Body of pancreas (tissue), 4 donors: Measurements from ENCODE around the gene PNPLA3.

ENCODE experiments used
- POLR2A ChIP-seq, 3 donors: fragments of 450-650 bp; IDR thresholded peaks; one replicate each; pipeline ENCODE4 v1.6.1; 2016; ENCODE audit warnings: antibody characterized with exemption in 3 of 3, mild to moderate bottlenecking in 2 of 3
- TF ChIP-seq, protein P1 (sequence below), 7 experiments: fragments of 450-650 bp in 4 of 7; fragments of 200-600 bp in 3 of 7; sonication (generic) in 3 of 7; IDR thresholded peaks; one replicate each; pipeline ENCODE4 v1.5.1; 2016 to 2019; ENCODE audit warnings: antibody characterized with exemption in 7 of 7

- no peak for TF ChIP-seq POLR2A (IDR thresholded peaks at IDR 0.05)
- TF ChIP-seq, protein P1, sequence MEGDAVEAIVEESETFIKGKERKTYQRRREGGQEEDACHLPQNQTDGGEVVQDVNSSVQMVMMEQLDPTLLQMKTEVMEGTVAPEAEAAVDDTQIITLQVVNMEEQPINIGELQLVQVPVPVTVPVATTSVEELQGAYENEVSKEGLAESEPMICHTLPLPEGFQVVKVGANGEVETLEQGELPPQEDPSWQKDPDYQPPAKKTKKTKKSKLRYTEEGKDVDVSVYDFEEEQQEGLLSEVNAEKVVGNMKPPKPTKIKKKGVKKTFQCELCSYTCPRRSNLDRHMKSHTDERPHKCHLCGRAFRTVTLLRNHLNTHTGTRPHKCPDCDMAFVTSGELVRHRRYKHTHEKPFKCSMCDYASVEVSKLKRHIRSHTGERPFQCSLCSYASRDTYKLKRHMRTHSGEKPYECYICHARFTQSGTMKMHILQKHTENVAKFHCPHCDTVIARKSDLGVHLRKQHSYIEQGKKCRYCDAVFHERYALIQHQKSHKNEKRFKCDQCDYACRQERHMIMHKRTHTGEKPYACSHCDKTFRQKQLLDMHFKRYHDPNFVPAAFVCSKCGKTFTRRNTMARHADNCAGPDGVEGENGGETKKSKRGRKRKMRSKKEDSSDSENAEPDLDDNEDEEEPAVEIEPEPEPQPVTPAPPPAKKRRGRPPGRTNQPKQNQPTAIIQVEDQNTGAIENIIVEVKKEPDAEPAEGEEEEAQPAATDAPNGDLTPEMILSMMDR (IDR thresholded peaks at IDR 0.05), result no peak
These were observed 4.3 kb upstream of the PNPLA3 start for GRCh38 chr22:43919106-43919973.
